Activated CD8-positive, alpha-beta memory T cell treated with anti-CD3 and anti-CD28 coated beads for 36 hours (primary cell): ENCODE data around the gene RCN1. TPM values are rescaled to one million over a fixed set of nuclear protein-coding genes. Genes with fewer than 3 reads are reported as not detected.
"Not testable (repeated sequence)": the region's sequence is repeated elsewhere in the genome, so short reads cannot be mapped to it uniquely, and the experiment has no call there.

Source experiments
- CTCF ChIA-PET: fragments of 350-600 bp; sonication (Branson Sonifier 250); formaldehyde crosslinking; loops from one replicate; lab custom pipeline; 2021; ENCODE audit warnings: antibody characterized with exemption; lab: Charles Lee
- POLR2A ChIA-PET: fragments of 350-600 bp; sonication (Branson Sonifier 250); formaldehyde crosslinking; loops from one replicate; lab custom pipeline; 2021; ENCODE audit warnings: antibody characterized with exemption; lab: Charles Lee
- total RNA-seq, 2 experiments: library from RNA; stranded (reverse); gene quantifications; one replicate each; pipeline ENCODE4 v1.2.3, GENCODE V29; 2021

Gene RCN1
- 10 to 100 TPM; 35.3 to 37.9 TPM for total RNA-seq

GRCh38 chr11:32090545-32091370, at the start of gene RCN1:
RCN1 (plus strand) TSS chr11:32091074; CDS start chr11:32091197, 123 bp downstream.
- ChIA-PET CTCF (interaction anchor here (1.6 kb wide), 1 partner anchor 85 kb away, joined by 5 read pairs; no protein-coding TSS in a partner anchor), POLR2A (interaction anchor here (0.6 to 1.0 kb wide), 3 partner anchors 16 to 721 kb away, joined by 3 to 6 read pairs (median 3); partner anchors contain the start of genes DCDC1 and DNAJC24)

GRCh38 chr11:32043737-32044136, 47.1 kb upstream of the RCN1 start:
- ChIA-PET CTCF (interaction anchor here (0.9 kb wide), 1 partner anchor 132 kb away, joined by 3 read pairs; no protein-coding TSS in a partner anchor), POLR2A (no interaction called here)

GRCh38 chr11:32044158-32044863, 46.6 kb upstream of the RCN1 start:
- POLR2A ChIA-PET = no interaction called here
- CTCF ChIA-PET = interaction anchor here (0.9 kb wide), 1 partner anchor 131 kb away, joined by 3 read pairs; no protein-coding TSS in a partner anchor

GRCh38 chr11:32045456-32045855, 45.4 kb upstream of the RCN1 start:
- ChIA-PET CTCF (no interaction called here), POLR2A (no interaction called here)

GRCh38 chr11:32050264-32050663, 40.6 kb upstream of the RCN1 start:
- POLR2A ChIA-PET = no interaction called here
- CTCF ChIA-PET = interaction anchor here (5.3 kb wide), 1 partner anchor 126 kb away, joined by 58 read pairs; no protein-coding TSS in a partner anchor

GRCh38 chr11:32052215-32052614, 38.7 kb upstream of the RCN1 start:
- CTCF ChIA-PET = interaction anchor here (0.6 to 5.3 kb wide), 8 partner anchors 105 to 246 kb away, joined by 3 to 58 read pairs (median 6); no protein-coding TSS in a partner anchor
- POLR2A ChIA-PET = interaction anchor here (0.6 kb wide), 1 partner anchor 122 kb away, joined by 9 read pairs; no protein-coding TSS in a partner anchor

- POLR2A ChIA-PET = interaction anchor here (0.7 kb wide), 1 partner anchor 36 kb away, joined by 3 read pairs; no protein-coding TSS in a partner anchor
- CTCF ChIA-PET = interaction anchor here (0.8 to 5.3 kb wide), 8 partner anchors 97 to 245 kb away, joined by 3 to 58 read pairs (median 6); no protein-coding TSS in a partner anchor
Measured at GRCh38 chr11:32053151-32053888, 37.6 kb upstream of the RCN1 start.

- ChIA-PET POLR2A (no interaction called here), CTCF (interaction anchor here (0.6 to 2.1 kb wide), 3 partner anchors 11 to 242 kb away, joined by 3 to 5 read pairs (median 4); no protein-coding TSS in a partner anchor)
Measured at GRCh38 chr11:32055861-32056260, 35.0 kb upstream of the RCN1 start.

GRCh38 chr11:32056438-32056837, 34.4 kb upstream of the RCN1 start:
- CTCF ChIA-PET = no interaction called here
- POLR2A ChIA-PET = interaction anchor here (0.7 kb wide), 1 partner anchor 1007 kb away, joined by 3 read pairs; no protein-coding TSS in a partner anchor

- ChIA-PET CTCF (no interaction called here), POLR2A (no interaction called here)
Measured at GRCh38 chr11:32059686-32060462, 31.0 kb upstream of the RCN1 start.

GRCh38 chr11:32062540-32062939, 28.3 kb upstream of the RCN1 start:
- ChIA-PET CTCF (no interaction called here), POLR2A (no interaction called here)

- POLR2A ChIA-PET = not testable (repeated sequence)
- CTCF ChIA-PET = interaction anchor here (0.6 kb wide), 1 partner anchor 546 kb away, joined by 3 read pairs; no protein-coding TSS in a partner anchor
Measured at GRCh38 chr11:32063031-32063430, 27.8 kb upstream of the RCN1 start.

GRCh38 chr11:32065865-32066629, 24.8 kb upstream of the RCN1 start:
- ChIA-PET CTCF (interaction anchor here (2.0 kb wide), 1 partner anchor 110 kb away, joined by 5 read pairs; no protein-coding TSS in a partner anchor), POLR2A (no interaction called here)

- ChIA-PET CTCF (no interaction called here), POLR2A (no interaction called here)
Measured at GRCh38 chr11:32068134-32068870, 22.6 kb upstream of the RCN1 start.

GRCh38 chr11:32069361-32070058, 21.4 kb upstream of the RCN1 start:
- POLR2A ChIA-PET = no interaction called here
- CTCF ChIA-PET = no interaction called here

- ChIA-PET CTCF (no interaction called here), POLR2A (no interaction called here)
Measured at GRCh38 chr11:32070692-32071091, 20.2 kb upstream of the RCN1 start.
